ENCODE data around the gene EVC.

The EVC gene

DNA sequence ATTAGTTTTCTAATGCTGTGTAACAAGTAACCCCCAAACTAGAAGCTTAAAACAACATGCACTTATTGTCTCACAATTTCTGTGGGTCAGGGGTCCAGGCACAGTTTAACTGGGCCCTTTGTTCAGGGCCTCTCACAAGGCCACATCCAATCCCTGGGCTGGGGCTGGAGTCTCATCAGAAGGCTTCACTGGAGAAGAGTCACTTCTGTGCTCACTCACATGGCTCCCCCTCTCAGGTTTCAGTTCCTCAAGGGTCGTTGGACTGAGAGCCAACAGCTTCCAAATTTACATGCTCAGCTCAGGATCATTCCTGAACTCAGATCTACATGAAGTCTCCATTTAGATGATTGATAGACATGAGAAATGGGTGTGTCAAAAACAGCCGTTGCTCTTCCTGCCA is 77.1 kb downstream of the EVC start:
- no peak for TF ChIP-seq GATA3 (IDR thresholded peaks at IDR 0.05; ENCODE audit: low read depth, low read length)
- TF ChIP-seq GATA2 (IDR thresholded peaks at IDR 0.05; ENCODE audit: low read depth, low read length) = no peak

DNA sequence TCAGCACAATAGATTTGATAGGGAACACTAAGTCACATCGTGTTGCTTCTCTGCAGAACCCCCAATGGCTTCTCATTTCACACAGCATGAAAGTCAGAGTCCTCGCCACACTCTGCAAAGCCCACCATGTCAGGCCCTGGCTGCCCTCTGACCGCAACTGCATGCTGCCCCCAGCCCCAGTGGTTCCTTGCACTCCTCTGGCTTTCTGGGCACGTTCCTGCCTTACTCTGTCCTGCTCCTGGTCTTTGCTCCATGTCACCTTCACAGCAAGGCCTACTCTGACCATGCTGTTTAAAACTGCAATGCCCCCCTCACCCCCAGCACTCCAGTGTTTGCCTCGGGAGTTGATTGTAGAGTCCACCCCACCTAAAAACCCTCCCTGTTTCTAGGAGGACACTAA is 78.1 kb downstream of the EVC start:
- no peak for TF ChIP-seq GATA3 (IDR thresholded peaks at IDR 0.05; ENCODE audit: low read depth, low read length)

DNA sequence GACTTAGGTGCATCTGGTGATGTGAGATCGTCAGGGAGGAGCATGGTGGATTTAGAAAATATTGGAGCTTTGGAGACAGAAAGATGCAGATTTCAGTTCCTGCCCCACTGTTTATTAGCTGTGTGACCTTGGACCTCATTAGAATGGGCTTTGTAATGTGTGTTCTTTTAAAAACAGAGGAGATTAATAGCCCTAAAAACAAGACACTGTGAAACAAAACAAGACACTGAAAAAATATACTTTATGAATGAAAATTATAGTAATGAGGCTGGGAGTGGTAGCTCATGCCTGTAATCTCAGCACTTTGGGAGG is 79.5 kb downstream of the EVC start:
- TF ChIP-seq GATA2 (IDR thresholded peaks at IDR 0.05; ENCODE audit: low read depth, low read length) (no peak), GATA3 (IDR thresholded peaks at IDR 0.05; ENCODE audit: low read depth, low read length) (no peak)

DNA sequence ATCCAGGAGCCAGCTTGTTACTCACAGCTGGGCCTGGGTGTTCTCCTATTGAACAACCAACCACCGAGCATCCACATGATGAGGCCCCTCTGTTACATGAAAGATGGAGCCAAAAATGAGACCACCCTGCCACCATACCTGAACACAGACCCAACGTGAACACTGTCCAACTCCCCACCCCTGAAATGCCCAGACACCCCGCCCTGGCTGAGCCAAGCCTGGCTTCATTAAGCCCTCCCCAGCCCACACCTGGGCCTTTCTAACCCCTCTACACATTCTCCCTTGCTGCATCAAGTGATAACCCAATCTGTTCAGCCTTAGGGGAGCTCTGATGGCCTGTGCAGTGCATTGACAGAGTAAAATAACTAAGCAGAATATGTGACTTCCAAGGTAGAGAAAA is 80.7 kb downstream of the EVC start:
- TF ChIP-seq GATA3 (IDR thresholded peaks at IDR 0.05; ENCODE audit: low read depth, low read length) (no peak), GATA2 (IDR thresholded peaks at IDR 0.05; ENCODE audit: low read depth, low read length) (no peak)

DNA sequence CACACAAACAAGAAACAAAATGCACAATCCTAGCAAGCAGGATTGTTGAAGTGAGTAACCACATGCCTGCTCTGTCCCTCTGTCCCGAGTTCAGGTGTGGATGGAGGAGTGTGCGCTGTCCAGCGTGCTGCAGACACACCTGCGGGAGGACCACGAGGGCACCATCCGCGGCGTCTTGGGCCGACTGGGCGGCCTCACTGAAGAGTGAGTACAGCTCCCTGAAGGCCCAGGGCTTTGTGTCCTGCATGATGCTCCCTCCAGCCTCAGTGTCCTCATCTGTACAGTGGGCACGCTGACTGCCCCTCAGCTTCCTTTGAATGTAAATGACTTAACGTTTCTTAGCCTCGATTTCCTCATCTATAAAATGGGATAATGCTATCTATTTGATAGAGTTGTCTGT is 82.5 kb downstream of the EVC start:
- TF ChIP-seq GATA3 (IDR thresholded peaks at IDR 0.05; ENCODE audit: low read depth, low read length) (no peak), GATA2 (IDR thresholded peaks at IDR 0.05; ENCODE audit: low read depth, low read length) (no peak)

DNA sequence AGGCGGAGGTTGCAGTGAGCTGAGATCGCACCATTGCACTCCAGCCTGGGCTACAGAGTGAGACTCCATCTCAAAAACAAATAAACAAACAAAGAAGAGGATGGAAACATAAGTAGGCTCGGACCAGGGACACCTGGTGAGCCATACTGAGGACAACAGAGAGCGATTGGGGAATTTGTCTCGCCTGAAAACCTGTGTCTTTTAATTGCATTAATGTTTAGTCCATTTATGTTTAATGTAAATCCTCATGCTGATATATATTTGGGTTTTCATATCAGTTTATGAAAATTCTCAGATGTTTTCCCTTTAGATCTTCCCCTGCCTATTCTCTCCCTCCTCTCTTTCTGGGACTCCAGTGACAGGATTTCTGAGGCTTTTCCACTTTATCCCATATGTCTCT is 84.6 kb downstream of the EVC start:
- no peak for TF ChIP-seq GATA3 (IDR thresholded peaks at IDR 0.05; ENCODE audit: low read depth, low read length)
- no peak for TF ChIP-seq GATA2 (IDR thresholded peaks at IDR 0.05; ENCODE audit: low read depth, low read length)

DNA sequence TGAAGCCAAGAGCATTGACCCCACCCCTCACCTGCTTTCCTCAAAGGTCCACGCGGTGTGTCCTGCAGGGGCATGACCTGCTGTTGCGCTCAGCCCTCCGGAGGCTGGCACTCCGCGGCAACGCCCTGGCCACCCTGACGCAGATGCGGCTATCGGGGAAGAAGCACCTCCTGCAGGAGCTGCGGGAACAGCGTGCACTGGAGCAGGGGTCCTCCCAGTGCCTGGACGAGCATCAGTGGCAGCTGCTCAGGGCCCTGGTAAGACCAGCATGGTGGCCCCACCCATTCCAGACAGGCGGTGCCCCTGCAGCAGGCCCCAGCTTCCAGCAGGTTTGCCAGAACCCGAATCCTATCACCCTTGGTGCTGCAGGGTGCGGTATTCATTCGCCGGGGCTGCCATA is 86.0 kb downstream of the EVC start:
- TF ChIP-seq GATA2 (IDR thresholded peaks at IDR 0.05; ENCODE audit: low read depth, low read length) = no peak
- TF ChIP-seq GATA3 (IDR thresholded peaks at IDR 0.05; ENCODE audit: low read depth, low read length) = no peak

DNA sequence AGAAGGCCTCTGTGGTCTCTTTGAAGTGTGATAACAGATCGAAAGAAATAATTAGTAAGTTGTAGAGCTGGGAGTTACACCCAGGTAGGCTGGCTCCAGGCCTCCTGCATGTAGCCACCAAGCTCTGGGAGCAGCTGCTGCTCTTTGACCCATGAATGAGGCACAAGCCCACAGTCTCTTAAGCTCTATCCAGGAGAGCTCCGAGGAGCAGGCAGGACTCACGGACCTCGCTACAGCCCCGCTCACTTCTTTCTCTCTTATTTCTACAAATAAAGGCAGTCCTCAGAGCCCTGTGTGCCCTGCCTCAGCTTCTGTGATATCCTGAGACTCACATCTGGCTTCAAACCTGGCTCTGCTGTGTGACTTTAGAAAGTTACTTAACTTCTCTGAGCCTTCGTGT is 86.9 kb downstream of the EVC start:
- no peak for TF ChIP-seq GATA3 (IDR thresholded peaks at IDR 0.05; ENCODE audit: low read depth, low read length)
- no peak for TF ChIP-seq GATA2 (IDR thresholded peaks at IDR 0.05; ENCODE audit: low read depth, low read length)

DNA sequence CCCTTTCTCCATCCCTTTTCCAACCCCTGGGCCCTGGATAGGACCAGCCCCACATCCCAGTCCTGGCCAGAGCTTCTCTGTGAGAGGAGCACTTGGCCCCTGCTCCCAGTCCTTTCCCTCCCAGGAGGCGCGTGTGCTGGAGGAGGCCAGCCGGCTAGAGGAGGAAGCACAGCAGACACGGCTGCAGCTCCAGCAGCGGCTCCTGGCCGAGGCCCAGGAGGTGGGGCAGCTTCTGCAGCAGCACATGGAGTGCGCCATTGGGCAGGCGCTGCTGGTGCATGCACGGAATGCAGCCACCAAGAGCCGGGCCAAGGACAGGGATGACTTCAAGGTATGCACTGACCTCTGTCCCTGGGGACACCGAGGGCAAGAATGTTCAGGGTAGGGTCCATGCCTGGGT is 87.5 kb downstream of the EVC start:
- TF ChIP-seq GATA3 (IDR thresholded peaks at IDR 0.05; ENCODE audit: low read depth, low read length) (no peak), GATA2 (IDR thresholded peaks at IDR 0.05; ENCODE audit: low read depth, low read length) (no peak)

DNA sequence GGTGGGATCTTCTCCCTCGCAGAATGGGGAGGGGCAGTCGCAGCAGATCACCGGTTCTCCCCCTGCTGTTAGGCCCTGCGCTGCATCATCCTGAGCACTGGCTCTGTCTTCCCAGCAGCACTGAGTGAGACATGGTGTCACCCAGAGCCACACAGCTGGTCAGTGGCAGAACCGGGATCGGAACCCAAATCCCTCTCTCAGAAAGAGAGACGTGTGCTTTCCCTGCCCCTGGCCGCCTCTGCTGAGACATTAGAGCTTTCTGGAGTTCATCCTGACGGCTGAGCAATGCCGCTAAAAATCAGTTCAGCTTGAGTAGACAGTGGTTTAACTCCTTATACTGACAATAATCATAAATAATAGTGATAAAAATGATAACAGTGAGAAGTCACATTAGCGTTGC is 87.9 kb downstream of the EVC start:
- TF ChIP-seq GATA2 (IDR thresholded peaks at IDR 0.05; ENCODE audit: low read depth, low read length) = no peak
- no peak for TF ChIP-seq GATA3 (IDR thresholded peaks at IDR 0.05; ENCODE audit: low read depth, low read length)

DNA sequence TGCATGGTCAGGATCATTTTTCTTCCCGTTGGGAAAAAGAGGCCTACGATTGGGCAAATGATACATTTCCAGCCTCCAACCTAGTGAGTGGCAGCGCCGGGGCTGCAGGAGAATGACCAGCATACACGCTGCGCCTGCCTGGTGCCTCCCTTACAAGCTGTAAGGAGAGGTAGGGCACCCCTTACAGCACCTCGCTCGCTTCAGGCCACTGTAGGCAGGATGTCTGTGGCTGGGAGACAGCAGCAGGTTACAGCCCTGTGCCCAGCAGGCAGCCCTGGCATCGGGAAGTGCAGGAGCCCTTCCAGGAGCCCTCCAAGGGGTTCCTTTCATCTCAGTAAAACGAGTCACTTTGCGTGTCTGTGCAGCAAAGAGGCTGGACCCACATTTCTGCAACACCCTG is 88.4 kb downstream of the EVC start:
- TF ChIP-seq GATA2 (IDR thresholded peaks at IDR 0.05; ENCODE audit: low read depth, low read length) = no peak
- TF ChIP-seq GATA3 (IDR thresholded peaks at IDR 0.05; ENCODE audit: low read depth, low read length) = no peak

DNA sequence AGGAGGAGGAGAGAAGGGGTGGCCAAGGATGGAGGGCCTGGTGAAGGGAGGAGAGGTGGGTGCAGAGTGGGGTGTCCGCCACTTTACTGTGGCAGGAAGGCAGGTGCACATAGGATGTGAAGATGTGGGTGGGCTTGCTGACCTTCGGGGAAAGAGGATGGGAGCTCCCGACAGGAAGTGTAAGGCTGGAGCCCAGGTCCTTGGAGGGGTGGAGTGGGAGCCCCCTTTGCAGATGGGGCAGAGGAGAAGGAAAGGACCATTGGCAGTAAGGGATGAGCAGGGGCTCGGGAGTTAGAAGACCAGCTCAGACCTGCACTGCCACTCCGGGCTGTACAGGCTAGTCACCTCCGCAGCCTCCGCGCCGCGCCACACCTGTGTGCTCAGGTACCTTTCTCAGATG is 89.5 kb downstream of the EVC start:
- TF ChIP-seq GATA2 (IDR thresholded peaks at IDR 0.05; ENCODE audit: low read depth, low read length) (no peak), GATA3 (IDR thresholded peaks at IDR 0.05; ENCODE audit: low read depth, low read length) (no peak)

DNA sequence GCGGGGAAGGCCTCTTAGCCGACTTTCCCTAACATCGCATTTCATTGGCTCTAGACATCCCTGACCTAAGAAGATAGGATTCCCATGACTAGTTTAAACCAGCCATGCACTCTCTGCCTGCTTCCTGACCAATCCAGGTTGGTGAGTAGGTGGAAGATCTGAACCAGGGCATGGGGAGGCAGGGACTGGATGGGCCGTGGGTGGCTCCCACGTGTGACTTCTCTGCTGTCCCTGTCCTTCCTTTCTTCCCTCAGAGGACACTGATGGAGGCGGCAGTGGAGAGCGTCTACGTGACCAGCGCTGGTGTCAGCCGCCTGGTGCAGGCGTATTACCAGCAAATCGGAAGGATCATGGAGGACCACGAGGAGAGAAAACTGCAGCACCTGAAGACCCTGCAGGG is 90.7 kb downstream of the EVC start:
- TF ChIP-seq GATA3 (IDR thresholded peaks at IDR 0.05; ENCODE audit: low read depth, low read length) (no peak), GATA2 (IDR thresholded peaks at IDR 0.05; ENCODE audit: low read depth, low read length) (no peak)

DNA sequence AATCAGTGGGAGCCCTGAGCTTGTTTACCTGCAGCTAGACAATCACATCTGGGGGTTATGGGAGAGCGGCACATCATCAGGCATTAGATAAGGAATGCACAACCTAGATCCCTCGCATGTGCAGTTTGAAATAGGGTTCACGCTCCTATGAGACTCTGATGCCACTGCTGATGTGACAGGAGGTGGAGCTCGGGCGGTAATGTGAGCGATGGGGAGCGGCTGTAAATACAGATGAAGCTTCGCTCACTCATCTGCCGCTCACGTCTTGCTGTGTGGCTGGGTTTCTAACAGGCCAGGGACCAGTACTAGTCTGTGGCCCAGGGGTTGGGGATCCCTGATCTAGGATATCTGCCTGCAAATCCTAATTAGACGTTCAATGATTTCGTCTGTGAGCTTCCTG is 91.6 kb downstream of the EVC start:
- TF ChIP-seq GATA3 (IDR thresholded peaks at IDR 0.05; ENCODE audit: low read depth, low read length) (no peak), GATA2 (IDR thresholded peaks at IDR 0.05; ENCODE audit: low read depth, low read length) (no peak)

DNA sequence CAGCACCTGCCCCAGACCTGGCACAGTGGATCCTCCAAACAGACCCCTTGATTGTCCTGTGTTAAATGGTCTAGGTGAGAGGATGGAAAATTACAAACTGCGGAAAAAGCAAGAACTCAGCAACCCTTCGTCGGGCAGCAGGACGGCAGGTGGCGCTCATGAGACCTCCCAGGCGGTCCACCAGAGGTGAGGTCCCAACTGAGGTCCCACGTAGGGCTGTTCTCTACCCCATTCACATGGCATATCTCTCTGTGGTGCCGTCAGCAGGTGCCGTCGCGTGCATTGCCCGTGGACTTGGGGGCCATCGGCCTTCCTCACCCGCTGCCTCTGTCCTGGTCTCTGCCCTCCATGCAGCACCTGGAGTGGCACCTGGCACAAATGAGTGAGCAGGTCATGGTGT is 93.7 kb downstream of the EVC start:
- no peak for TF ChIP-seq GATA3 (IDR thresholded peaks at IDR 0.05; ENCODE audit: low read depth, low read length)
- no peak for TF ChIP-seq GATA2 (IDR thresholded peaks at IDR 0.05; ENCODE audit: low read depth, low read length)

DNA sequence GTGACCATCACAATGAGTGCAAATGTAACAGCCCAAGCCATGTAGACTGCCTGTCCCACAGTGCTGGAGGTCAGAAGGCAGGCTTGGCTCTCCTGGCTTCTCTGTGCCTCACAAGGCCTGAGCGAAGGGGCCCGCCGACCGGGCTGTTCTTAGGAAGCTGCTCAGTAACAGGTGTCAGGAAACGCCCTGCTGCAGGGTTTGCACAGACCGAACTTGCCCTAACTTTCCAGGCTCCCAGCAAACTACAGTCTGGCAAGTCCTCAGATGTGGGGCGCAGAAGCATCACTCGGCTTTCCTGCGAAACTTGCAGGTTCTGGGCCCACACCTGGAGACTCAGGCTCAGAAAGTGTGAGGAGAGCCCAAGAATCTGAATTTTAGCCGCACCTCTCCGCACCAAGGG is 94.3 kb downstream of the EVC start:
- TF ChIP-seq GATA2 (IDR thresholded peaks at IDR 0.05; ENCODE audit: low read depth, low read length) = no peak
- TF ChIP-seq GATA3 (IDR thresholded peaks at IDR 0.05; ENCODE audit: low read depth, low read length) = no peak

Measured in SH-SY5Y (cell line).